CD8-positive, alpha-beta memory T cell (primary cell): ENCODE results near the gene MCC. TPM values are rescaled to one million over a fixed set of nuclear protein-coding genes. Genes with fewer than 3 reads are reported as not detected.
A peak's percentile ranks its signal among the peaks of the same experiment; 100 is the strongest.

ENCODE experiments used
- CTCF ChIA-PET: fragments of 350-600 bp; sonication (Branson Sonifier 250); formaldehyde crosslinking; loops from one replicate; lab custom pipeline; 2021; ENCODE audit warnings: antibody characterized with exemption; lab: Charles Lee
- POLR2A ChIA-PET: fragments of 350-600 bp; sonication (Branson Sonifier 250); formaldehyde crosslinking; loops from one replicate; lab custom pipeline; 2021; ENCODE audit warnings: antibody characterized with exemption; lab: Charles Lee
- DNase-seq, 5 donors: peaks; one replicate each; pipeline versions ENCODE4 v3.0.0 to v3.0.0-alpha.2; 2020 to 2022; ENCODE audit warnings: mixed read lengths in 1 of 5
- H3K27ac ChIP-seq: one replicate; pipeline ENCODE4 v1.7.0; 2013; ENCODE audit warnings: low read depth, mild to moderate bottlenecking, low read length, moderate library complexity
- H3K27me3 ChIP-seq: 2 replicates; pipeline ENCODE4 v1.7.0; 2013; ENCODE audit warnings: low read length, mild to moderate bottlenecking; ENCODE audit not compliant: insufficient read depth, poor library complexity, severe bottlenecking
- H3K36me3 ChIP-seq: 2 replicates; pipeline ENCODE4 v1.7.0; 2013; ENCODE audit warnings: mild to moderate bottlenecking, low read length, moderate library complexity; ENCODE audit not compliant: insufficient read depth
- H3K4me1 ChIP-seq: 2 replicates; pipeline ENCODE4 v1.7.0; 2013; ENCODE audit warnings: mild to moderate bottlenecking, low read length, moderate library complexity; ENCODE audit not compliant: insufficient read depth
- H3K4me3 ChIP-seq: 2 replicates; pipeline ENCODE4 v1.7.0; 2013; ENCODE audit warnings: mild to moderate bottlenecking, low read length
- H3K9me3 ChIP-seq: 2 replicates; pipeline ENCODE4 v1.7.0; 2013; ENCODE audit warnings: mild to moderate bottlenecking, low read length
- H3K27ac Mint-ChIP-seq, 8 donors: one replicate each; pipeline ENCODE4 v1.8.0; 2020 to 2021; ENCODE audit warnings: mixed read lengths in 8 of 8, mild to moderate bottlenecking in 6 of 8, inconsistent platforms in 3 of 8, moderate library complexity in 3 of 8
- H3K27me3 Mint-ChIP-seq, 2 donors: one replicate each; pipeline ENCODE4 v1.8.0; 2020 to 2021; ENCODE audit warnings: mixed read lengths in 2 of 2, mild to moderate bottlenecking in 1 of 2, moderate library complexity in 1 of 2
- H3K36me3 Mint-ChIP-seq, 3 donors: one replicate each; pipeline ENCODE4 v1.8.0; 2020 to 2021; ENCODE audit warnings: mixed read lengths in 3 of 3, inconsistent platforms in 1 of 3, mild to moderate bottlenecking in 1 of 3
- H3K4me1 Mint-ChIP-seq, 3 donors: one replicate each; pipeline ENCODE4 v1.8.0; 2020 to 2021; ENCODE audit warnings: mixed read lengths in 3 of 3, inconsistent platforms in 1 of 3, mild to moderate bottlenecking in 1 of 3
- H3K4me3 Mint-ChIP-seq, 7 donors: one replicate each; pipeline ENCODE4 v1.8.0; 2020 to 2021; ENCODE audit warnings: mixed read lengths in 7 of 7, mild to moderate bottlenecking in 6 of 7, moderate library complexity in 4 of 7, inconsistent platforms in 2 of 7
- H3K9me3 Mint-ChIP-seq, 5 donors: one replicate each; pipeline ENCODE4 v1.8.0; 2020 to 2022; ENCODE audit warnings: mixed read lengths in 5 of 5, mild to moderate bottlenecking in 3 of 5, moderate library complexity in 2 of 5, inconsistent platforms in 1 of 5
- polyA plus RNA-seq: library from polyadenylated mRNA; unstranded; fragments of 300-500 nt; fragmentation: Illumina TruSeq; gene quantifications from one replicate; pipeline ENCODE4 v1.2.3, GENCODE V29; 2021
- total RNA-seq, 2 experiments: library from RNA; stranded (reverse); gene quantifications; one replicate each; pipeline ENCODE4 v1.2.3, GENCODE V29; 2021

MCC gene
- total and polyA plus RNA-seq, 3 experiments from 2014 or later = 4.2 to 5.4 (median 4.9) TPM

DNA sequence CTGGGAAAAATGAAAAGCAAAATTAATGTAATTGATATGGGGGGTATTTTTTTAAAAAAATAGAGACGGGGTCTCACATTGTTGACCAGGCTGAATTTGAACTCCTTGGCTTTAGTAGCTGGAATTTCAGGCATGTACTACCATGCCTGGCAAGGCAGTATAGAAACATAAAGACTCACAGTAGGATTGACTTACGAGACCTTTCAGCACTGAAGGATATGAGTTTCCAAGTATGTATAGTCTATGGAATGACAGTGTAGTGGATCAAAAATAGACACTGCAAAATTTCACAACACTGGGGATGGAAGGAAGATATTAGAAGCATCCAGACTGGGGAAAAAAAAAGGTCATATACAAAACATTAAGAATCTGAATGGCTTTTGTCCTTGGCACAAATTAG, 504.9 kb downstream of the MCC start:
- H3K4me1 ChIP-seq = peaks cover 39% of the 10 kb centered on the region
- POLR2A ChIA-PET = no interaction called here
- no peaks in the 10 kb centered on the region for H3K36me3 ChIP-seq

DNA sequence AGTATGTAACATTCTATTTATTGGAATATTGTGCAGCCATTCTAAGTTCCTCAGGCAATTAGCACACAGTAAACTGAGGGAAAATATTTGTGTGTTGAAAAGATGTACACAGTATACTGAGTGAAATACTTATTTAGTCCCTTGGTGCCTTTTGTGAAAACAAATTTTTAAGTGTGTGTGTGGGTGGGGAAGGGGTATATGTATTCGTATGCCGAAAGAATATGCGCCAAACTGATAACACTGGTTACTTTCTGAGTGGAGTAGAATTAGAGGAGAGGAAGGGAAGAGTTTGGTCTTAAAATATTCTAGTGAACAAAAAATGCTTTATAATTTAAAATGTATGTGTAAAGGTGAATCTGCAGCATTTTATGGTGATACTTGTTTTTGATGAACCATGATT, 508.5 kb downstream of the MCC start:
- H3K9me3 ChIP-seq = no peaks in the 10 kb centered on the region
- Mint-ChIP-seq H3K27ac (peak overlapping the region in 7 of 8 donors; percentile 43 to 95 (median 61)), H3K36me3 (peaks cover 0 to 49% (median 0%) of the 10 kb centered on the region in 3 donors), H3K4me1 (peaks cover 65 to 86% (median 85%) of the 10 kb centered on the region in 3 donors), H3K4me3 (peak overlapping the region; percentile 65 to 99 (median 76)), H3K27me3 (peaks cover 0 to 2% of the 10 kb centered on the region in 2 donors), H3K9me3 (no peaks in the 10 kb centered on the region)
- H3K36me3 ChIP-seq = no peaks in the 10 kb centered on the region
- H3K4me1 ChIP-seq = peaks cover 55% of the 10 kb centered on the region
- ChIA-PET CTCF (interaction anchor here (0.9 to 4.3 kb wide), 3 partner anchors 17 to 132 kb away, joined by 3 to 22 read pairs (median 4); partner anchors contain the start of gene REEP5), POLR2A (interaction anchor here (0.6 to 1.2 kb wide), 3 partner anchors 198 to 535 kb away, joined by 3 to 6 read pairs (median 4); no protein-coding TSS in a partner anchor)
- no peak for DNase-seq
- H3K4me3 ChIP-seq = peak overlapping the region; percentile 26
- H3K27ac ChIP-seq = peak overlapping the region; percentile 39
- no peaks in the 10 kb centered on the region for H3K27me3 ChIP-seq

More for the DNA sequence above, 504.9 kb downstream of the MCC start:
- peak overlapping the region in 6 of 8 donors; percentile 0 to 82 (median 27) for H3K27ac Mint-ChIP-seq
- H3K4me3 ChIP-seq = no peak overlapping the region
- H3K27me3 ChIP-seq = no peaks in the 10 kb centered on the region
- peaks cover 0 to 42% (median 1%) of the 10 kb centered on the region in 3 donors for H3K36me3 Mint-ChIP-seq
- H3K9me3 Mint-ChIP-seq = no peaks in the 10 kb centered on the region
- no peaks in the 10 kb centered on the region for H3K27me3 Mint-ChIP-seq
- no peak for DNase-seq
- CTCF ChIA-PET = no interaction called here
- no peak overlapping the region for H3K27ac ChIP-seq
- no peak overlapping the region for H3K4me3 Mint-ChIP-seq
- H3K9me3 ChIP-seq = no peaks in the 10 kb centered on the region
- peaks cover 64 to 83% (median 76%) of the 10 kb centered on the region in 3 donors for H3K4me1 Mint-ChIP-seq

DNA sequence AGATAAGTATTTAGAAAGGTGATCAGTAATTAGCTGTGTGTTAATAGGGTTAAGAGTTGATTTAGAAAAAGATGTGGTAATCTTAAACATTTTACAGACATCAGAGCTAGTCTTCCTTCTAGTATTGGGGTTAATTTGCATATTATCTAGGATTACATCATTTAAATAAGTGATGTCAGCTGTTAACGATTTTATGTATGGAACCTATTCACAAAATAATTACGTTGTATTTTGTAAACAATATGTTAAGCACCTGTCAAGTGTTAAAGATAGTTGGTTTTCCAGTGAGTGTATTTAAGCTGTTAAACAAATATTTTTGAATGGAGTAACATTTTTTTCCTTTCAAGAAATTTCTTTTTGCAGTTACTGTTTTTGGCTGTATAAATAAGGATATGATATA, 509.4 kb downstream of the MCC start:
- Histone ChIP-seq H3K27me3 (no peaks in the 10 kb centered on the region), H3K36me3 (no peaks in the 10 kb centered on the region), H3K27ac (peak overlapping the region; percentile 84), H3K9me3 (no peaks in the 10 kb centered on the region), H3K4me3 (peak overlapping the region; percentile 74), H3K4me1 (peaks cover 50% of the 10 kb centered on the region)
- POLR2A ChIA-PET = interaction anchor here (0.6 to 1.2 kb wide), 4 partner anchors 14 to 536 kb away, joined by 3 to 6 read pairs (median 4); no protein-coding TSS in a partner anchor
- peaks cover 0 to 42% (median 0%) of the 10 kb centered on the region in 3 donors for H3K36me3 Mint-ChIP-seq
- H3K27me3 Mint-ChIP-seq = peaks cover 0 to 2% of the 10 kb centered on the region in 2 donors
- no peaks in the 10 kb centered on the region for H3K9me3 Mint-ChIP-seq
- peaks cover 58 to 77% (median 77%) of the 10 kb centered on the region in 3 donors for H3K4me1 Mint-ChIP-seq
- H3K27ac Mint-ChIP-seq = peak overlapping the region in 6 of 8 donors; percentile 26 to 95 (median 86)
- peak overlapping the region; percentile 93 to 99 (median 98) for H3K4me3 Mint-ChIP-seq
- DNase-seq = no peak
- CTCF ChIA-PET = interaction anchor here (0.9 to 4.3 kb wide), 3 partner anchors 17 to 131 kb away, joined by 3 to 22 read pairs (median 3); no protein-coding TSS in a partner anchor

GRCh38 chr5:112977440-112977861, 510.8 kb downstream of the MCC start:
- H3K36me3 ChIP-seq = no peaks in the 10 kb centered on the region
- H3K9me3 Mint-ChIP-seq = no peaks in the 10 kb centered on the region
- peaks cover 49 to 63% (median 63%) of the 10 kb centered on the region in 3 donors for H3K4me1 Mint-ChIP-seq
- H3K36me3 Mint-ChIP-seq = peaks cover 0 to 32% (median 0%) of the 10 kb centered on the region in 3 donors
- peak overlapping the region; percentile 93 to 99 (median 98) for H3K4me3 Mint-ChIP-seq
- H3K4me1 ChIP-seq = peaks cover 50% of the 10 kb centered on the region
- POLR2A ChIA-PET = no interaction called here
- CTCF ChIA-PET = no interaction called here
- no peak for DNase-seq
- H3K27me3 Mint-ChIP-seq = peaks cover 0 to 2% of the 10 kb centered on the region in 2 donors
- no peaks in the 10 kb centered on the region for H3K27me3 ChIP-seq
- no peaks in the 10 kb centered on the region for H3K9me3 ChIP-seq
- H3K27ac ChIP-seq = peak overlapping the region; percentile 84
- peak overlapping the region; percentile 91 to 99 (median 96) for H3K27ac Mint-ChIP-seq
- H3K4me3 ChIP-seq = peak overlapping the region; percentile 74

DNA sequence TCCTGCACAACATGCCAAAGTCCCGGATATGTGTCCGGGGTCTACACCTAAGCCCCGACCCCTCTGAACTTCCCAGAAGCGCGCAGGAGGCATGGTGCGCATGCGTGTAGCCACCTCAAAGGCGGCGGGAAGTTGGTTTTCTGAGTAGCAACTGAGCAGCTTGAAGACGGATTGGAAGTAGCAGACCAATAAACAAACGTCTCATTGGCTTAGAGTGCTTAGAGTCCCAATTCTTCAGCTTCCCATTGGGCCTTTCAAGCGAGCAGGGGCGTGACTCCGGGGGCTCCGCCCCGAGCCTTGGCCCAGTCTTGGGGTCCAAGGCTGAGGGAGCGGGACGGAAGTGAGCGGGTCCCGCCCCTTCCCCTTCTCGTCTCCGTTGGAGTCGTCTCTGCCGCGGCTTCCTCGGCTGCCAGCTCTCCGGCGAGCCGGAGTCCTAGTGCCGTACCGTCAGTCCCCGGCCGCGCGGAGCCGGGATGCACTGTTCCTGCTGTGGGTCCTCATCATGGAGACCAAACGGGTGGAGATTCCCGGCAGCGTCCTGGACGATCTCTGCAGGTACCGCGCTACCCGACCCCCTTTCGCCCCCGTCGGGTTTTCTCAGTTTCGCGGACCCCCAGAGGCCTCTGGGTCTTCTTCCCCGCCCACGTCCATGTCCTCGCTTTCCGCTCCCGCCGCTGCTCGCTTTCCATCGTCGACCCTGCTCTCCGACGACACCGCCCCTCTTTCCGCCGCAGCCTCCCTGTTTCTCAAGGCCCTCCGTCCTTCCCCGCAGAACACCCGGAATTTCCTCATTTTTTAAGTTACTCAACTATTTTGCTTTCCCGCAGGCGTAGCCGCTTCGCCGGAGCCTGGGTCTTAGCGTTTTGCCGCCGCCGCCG, 511.6 kb downstream of the MCC start, which contains the start of gene DCP2:
TSS of gene DCP2 (plus strand) at position 367 of the 878 bp plus-strand sequence. CDS start at position 503, 136 bp downstream.
- peaks cover 0 to 26% (median 0%) of the 10 kb centered on the region in 3 donors for H3K36me3 Mint-ChIP-seq
- peaks cover 0 to 2% of the 10 kb centered on the region in 2 donors for H3K27me3 Mint-ChIP-seq
- H3K27me3 ChIP-seq = no peaks in the 10 kb centered on the region
- CTCF ChIA-PET = interaction anchor here (0.7 to 1.8 kb wide), 10 partner anchors 9 to 535 kb away, joined by 3 to 14 read pairs (median 3); partner anchors contain the start of gene REEP5
- POLR2A ChIA-PET = interaction anchor here (0.7 to 2.3 kb wide), 8 partner anchors 45 to 537 kb away, joined by 3 to 21 read pairs (median 6); partner anchors contain the start of genes REEP5, SRP19 and YTHDC2
- H3K4me3 Mint-ChIP-seq = peak within 1 kb of the TSS; percentile 93 to 99 (median 98)
- peak within 1 kb of the TSS; percentile 74 for H3K4me3 ChIP-seq
- peaks cover 48% of the 10 kb centered on the region for H3K4me1 ChIP-seq
- no peaks in the 10 kb centered on the region for H3K9me3 ChIP-seq
- no peaks in the 10 kb centered on the region for H3K9me3 Mint-ChIP-seq
- H3K36me3 ChIP-seq = no peaks in the 10 kb centered on the region
- peak within 1 kb of the TSS; percentile 84 for H3K27ac ChIP-seq
- peaks cover 43 to 57% (median 55%) of the 10 kb centered on the region in 3 donors for H3K4me1 Mint-ChIP-seq
- peak within 1 kb of the TSS; percentile 91 to 99 (median 96) for H3K27ac Mint-ChIP-seq
- DNase-seq = peak; percentile 91 to 97 (median 97)

DNA sequence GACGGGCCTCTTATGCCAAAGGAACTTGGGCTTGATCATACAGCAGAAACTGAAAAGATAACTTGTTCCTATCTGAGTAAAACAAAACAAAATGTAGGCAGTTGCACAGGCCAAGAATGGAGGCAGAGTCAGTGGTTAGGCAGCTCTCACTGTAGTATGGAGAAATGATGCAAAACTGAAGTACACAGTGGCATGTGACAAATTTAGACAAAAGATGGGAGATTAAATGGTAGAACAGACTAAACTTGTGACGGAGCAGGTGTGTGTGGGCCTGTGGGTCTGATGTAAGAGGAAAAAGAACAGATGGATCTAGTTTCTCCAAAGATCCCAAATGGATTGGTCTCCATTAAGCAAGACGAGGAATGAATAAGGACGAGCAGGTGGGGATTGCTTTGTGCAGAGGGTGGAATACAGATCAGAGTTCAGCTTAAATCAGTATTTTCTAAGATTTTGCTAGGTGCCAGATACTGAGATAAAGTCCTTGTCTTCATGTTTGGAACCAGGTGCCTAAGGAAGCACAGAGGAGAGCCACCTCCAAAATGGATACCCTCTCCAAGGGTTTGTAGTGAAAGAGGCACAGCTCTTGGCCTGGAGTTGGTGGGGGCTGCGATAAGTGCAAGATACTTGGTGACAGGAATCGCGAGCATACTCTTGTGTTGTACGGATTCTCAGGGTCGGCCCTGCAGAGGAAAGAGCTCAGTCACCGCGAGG, 512.4 kb downstream of the MCC start:
- peaks cover 0 to 2% of the 10 kb centered on the region in 2 donors for H3K27me3 Mint-ChIP-seq
- no peaks in the 10 kb centered on the region for H3K27me3 ChIP-seq
- POLR2A ChIA-PET = interaction anchor here (0.7 to 2.3 kb wide), 8 partner anchors 46 to 538 kb away, joined by 3 to 21 read pairs (median 6); partner anchors contain the start of genes REEP5, SRP19 and YTHDC2
- peaks cover 0 to 20% (median 0%) of the 10 kb centered on the region in 3 donors for H3K36me3 Mint-ChIP-seq
- no peaks in the 10 kb centered on the region for H3K36me3 ChIP-seq
- H3K27ac Mint-ChIP-seq = peak overlapping the region; percentile 91 to 99 (median 96)
- H3K4me1 Mint-ChIP-seq = peaks cover 37 to 49% (median 47%) of the 10 kb centered on the region in 3 donors
- H3K9me3 ChIP-seq = no peaks in the 10 kb centered on the region
- peak overlapping the region; percentile 84 for H3K27ac ChIP-seq
- peak overlapping the region; percentile 93 to 99 (median 98) for H3K4me3 Mint-ChIP-seq
- H3K4me1 ChIP-seq = peaks cover 41% of the 10 kb centered on the region
- DNase-seq = no peak
- no peaks in the 10 kb centered on the region for H3K9me3 Mint-ChIP-seq
- peak overlapping the region; percentile 74 for H3K4me3 ChIP-seq
- CTCF ChIA-PET = interaction anchor here (0.7 to 1.8 kb wide), 10 partner anchors 8 to 536 kb away, joined by 3 to 14 read pairs (median 3); partner anchors contain the start of gene REEP5

GRCh38 chr5:112974901-112975300, 513.4 kb downstream of the MCC start:
- ChIA-PET POLR2A (interaction anchor here (2.3 kb wide), 1 partner anchor 52 kb away, joined by 21 read pairs; the partner anchor contains the start of gene REEP5), CTCF (interaction anchor here (0.7 to 1.8 kb wide), 3 partner anchors 21 to 53 kb away, joined by 3 to 14 read pairs (median 3); partner anchors contain the start of gene REEP5)
- Mint-ChIP-seq H3K36me3 (peaks cover 0 to 17% (median 0%) of the 10 kb centered on the region in 3 donors), H3K4me1 (peaks cover 28 to 39% (median 37%) of the 10 kb centered on the region in 3 donors), H3K27me3 (peaks cover 0 to 2% of the 10 kb centered on the region in 2 donors), H3K27ac (peak overlapping the region in 2 of 8 donors; percentile 95 to 97), H3K4me3 (peak overlapping the region in 3 of 7 donors; percentile 93 to 99 (median 97)), H3K9me3 (no peaks in the 10 kb centered on the region)
- DNase-seq = no peak
- Histone ChIP-seq H3K27me3 (no peaks in the 10 kb centered on the region), H3K36me3 (no peaks in the 10 kb centered on the region), H3K4me3 (no peak overlapping the region), H3K27ac (peak overlapping the region; percentile 84), H3K9me3 (no peaks in the 10 kb centered on the region), H3K4me1 (peaks cover 31% of the 10 kb centered on the region)
